ENCODE results near the gene CDC42BPG.
"Not testable (repeated sequence)": the region's sequence is repeated elsewhere in the genome, so short reads cannot be mapped to it uniquely, and the experiment has no call there.

CDC42BPG gene

DNA sequence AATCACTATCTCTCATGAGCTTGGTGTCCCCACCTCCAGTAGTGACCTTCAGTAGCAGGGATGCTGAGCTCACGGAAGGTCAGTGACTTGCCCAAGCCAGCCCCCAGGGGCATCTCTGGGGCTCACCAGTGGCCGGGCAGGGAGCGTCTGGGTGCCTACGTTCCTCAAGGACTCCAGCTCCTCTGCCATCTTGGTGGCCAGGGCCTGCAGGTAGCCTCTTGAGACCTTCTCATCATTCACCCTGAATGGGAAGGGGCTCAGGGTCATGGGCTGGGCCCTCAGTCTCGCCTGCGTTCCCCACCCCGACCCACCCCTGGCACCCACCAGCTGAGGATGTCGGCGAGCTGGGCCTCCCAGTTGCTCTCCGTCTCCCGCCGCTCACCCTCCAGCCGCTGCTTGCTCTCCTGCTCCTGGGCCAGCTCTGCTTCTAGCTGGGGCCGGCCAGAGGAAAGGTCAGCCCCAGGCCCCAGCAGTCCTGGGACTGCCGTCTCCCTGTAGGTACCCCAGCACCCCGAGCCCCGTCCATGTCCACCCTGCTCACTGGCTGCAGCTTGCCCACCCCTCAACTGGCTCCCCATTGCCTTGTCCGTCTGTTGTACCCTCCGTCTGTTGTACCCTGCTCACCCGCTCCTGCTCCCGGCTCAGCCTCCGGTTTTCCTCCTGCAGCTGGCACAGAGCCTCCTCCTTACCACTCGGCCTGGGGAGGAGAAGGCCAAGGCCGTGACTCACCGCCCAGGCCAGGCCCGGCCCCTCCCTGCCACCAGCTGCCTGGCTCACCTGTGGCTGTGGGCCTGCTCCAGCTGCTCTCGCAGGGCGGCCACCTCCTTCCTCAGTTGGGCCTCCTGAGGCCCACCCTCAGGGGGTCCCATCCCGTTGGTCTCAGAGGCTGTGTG is 9.5 kb downstream of the CDC42BPG start:
- no peak for DNase-seq (ENCODE audit: low read depth, low spot score)

DNA sequence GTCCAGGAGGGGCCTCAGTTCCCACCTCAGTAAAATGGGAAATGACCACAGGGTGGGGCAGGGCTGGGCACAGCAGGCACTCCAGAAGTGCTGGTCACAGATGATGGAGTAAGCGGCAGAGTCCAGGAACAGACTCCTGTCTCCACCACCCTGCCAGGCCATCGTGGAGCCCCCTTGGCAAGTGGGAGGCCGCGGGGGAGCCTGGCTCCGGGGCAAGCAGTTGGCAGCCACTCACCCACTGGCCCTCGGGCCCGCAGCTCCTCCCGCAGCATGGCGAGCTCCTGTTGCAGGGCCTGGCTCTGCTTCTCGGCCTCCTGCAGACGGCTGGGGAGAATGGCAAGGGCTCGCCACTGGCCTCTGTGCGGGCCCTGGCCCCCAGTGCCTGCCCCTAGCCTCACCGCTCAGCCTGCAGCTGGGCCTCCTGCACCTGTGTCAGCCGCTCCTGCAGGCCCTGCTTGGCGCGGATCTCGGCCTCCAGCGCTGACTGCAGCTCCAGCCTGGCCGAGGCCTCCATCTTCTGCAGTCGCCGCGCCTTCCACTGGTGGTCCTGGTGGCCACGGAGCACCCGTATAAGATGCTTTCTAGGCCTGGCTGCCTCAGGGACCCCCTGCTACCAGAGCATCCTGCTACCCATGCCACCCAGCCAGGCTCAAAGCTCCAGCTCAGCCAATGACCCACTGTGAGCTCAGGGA is 10.3 kb downstream of the CDC42BPG start:
- DNase-seq (ENCODE audit: low read depth, low spot score), result no peak

DNA sequence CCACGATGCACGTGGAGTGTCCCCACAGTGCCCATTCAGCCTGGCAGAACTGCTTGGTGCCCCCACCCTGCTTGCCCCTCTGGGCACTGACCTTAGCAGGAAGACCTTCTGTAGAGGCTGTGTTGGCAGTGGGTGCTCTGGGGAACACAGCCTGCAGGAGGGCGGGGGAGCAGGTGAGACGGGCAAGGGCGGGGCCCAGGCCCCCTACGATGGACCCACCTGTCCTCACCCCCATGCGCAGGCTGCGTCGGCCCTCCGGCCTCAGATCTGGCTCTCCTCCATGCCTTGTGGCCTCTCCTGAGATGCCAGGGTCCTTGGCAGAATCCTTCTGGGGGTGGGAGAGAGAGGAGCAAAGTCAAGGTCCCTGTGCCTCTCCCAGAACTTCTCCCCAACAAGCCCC is 10.9 kb downstream of the CDC42BPG start:
- no peak for DNase-seq (ENCODE audit: low read depth, low spot score)

- DNase-seq (ENCODE audit: low read depth, low spot score), result no peak
Observed at GRCh38 chr11:64833198-64833502, 11.3 kb downstream of the CDC42BPG start.

DNA sequence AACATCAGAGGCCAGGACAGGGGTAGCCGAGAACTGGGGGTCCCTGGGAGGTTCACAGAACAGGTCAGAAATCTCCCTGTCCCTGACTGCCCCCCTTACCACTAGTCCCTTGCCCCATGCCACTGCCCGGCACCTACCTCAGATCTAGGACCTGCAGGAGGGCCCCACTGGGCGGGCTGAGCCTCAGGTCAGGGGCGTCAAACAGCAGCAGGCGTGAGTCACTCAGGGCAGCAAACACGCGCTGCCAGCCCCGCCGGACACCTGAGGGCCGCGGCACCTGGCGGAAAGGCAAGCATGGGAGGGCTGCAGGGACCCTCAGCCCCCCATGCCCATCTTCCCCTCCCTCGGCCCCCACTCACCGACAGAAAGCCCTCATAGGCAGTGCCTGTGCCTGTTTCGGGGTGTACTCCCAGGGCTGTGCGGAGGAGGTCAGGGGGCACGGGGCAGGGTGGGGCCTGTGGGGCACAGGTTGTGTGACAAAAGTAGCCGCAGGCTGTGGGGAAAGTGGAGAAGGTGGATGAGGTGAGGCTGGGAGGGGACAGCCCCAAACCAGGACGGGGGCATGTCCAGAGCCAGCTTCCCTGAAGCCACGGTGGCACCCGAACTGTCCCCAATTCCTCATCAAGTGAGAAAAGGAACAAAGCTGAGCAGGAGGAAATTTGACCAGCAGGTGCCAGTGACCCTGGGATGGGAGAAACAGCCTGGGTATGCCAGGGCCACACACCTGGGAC is 11.8 kb downstream of the CDC42BPG start:
- no peak for DNase-seq (ENCODE audit: low read depth, low spot score)

DNA sequence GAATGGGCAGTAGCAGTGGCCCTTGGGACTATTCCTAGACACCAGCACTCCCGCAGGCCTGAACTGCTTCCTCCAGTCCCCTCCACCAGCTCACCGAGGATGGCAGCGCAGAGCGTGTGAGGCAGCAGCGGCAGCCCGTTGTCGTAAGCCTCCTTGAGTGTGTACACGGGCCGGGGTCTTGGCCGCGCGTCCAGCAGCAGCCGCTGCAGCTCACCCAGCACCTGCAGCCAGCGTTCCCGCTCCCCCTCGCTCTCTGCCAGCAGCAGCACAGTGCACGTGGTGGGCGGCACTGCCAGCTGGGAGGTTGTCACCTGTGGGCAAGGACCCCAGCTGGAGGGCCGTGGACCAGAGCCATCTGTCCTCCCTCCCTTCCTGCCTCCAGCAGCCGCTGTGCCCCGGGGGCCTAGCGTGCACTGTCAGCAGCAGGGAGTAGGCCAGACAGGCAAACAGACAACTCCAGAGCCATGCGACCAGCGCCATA is 13.0 kb downstream of the CDC42BPG start:
- no peak for DNase-seq (ENCODE audit: low read depth, low spot score)

DNA sequence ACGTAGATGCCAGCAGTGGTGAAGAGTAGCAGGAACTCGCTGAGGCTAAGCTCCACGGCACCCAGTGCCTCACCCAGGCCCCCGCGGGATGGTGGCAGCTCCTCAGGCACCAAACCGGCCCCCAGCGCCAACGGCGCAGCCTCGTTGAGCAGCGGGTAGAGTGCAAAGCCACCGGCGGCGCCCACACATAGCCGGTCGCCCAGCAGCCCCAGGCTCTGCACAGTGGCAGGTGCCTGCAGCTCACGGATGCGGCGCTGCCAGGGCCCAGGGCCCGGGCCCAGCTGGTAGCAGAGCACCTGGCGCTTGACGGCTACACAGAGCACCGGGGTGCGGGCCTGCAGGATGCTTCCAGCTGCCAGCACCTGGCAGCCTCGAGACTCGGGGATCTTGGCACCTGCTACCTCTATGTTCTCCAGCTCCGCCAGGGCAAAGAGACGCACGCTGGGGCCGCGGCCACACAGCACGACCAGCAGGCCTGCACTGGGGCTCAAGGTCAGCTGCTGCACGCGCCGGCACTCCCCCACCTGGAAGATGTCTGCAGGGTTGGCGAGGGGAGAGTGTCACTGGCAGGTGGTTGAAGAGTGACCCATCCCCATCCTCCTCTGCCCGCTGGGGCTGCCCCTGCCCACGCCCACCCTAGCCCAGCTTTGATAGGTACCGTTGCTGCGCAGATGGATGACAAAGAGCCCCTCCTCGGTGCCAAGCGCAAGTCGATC is 14.8 kb downstream of the CDC42BPG start:
- DNase-seq (ENCODE audit: low read depth, low spot score), result no peak

DNA sequence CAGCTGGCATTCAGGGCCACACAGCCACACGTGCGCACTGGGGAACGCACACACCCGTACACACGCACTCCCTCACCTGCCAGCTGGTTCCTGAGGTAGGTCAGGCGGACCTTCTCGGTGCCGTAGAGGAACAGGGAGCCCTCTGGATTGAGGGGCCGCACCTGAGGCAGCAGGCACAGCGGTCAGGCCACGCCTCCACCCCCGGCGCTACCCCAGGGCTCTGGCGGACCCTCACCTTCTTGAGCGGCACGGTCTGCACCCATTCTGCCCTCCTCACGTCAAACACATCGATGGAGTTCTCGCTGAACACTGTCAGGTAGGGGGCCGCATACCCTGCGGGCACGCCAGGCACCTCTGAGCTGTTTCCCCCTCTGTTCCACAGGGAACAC is 17.0 kb downstream of the CDC42BPG start:
- DNase-seq (ENCODE audit: low read depth, low spot score), result no peak

DNA sequence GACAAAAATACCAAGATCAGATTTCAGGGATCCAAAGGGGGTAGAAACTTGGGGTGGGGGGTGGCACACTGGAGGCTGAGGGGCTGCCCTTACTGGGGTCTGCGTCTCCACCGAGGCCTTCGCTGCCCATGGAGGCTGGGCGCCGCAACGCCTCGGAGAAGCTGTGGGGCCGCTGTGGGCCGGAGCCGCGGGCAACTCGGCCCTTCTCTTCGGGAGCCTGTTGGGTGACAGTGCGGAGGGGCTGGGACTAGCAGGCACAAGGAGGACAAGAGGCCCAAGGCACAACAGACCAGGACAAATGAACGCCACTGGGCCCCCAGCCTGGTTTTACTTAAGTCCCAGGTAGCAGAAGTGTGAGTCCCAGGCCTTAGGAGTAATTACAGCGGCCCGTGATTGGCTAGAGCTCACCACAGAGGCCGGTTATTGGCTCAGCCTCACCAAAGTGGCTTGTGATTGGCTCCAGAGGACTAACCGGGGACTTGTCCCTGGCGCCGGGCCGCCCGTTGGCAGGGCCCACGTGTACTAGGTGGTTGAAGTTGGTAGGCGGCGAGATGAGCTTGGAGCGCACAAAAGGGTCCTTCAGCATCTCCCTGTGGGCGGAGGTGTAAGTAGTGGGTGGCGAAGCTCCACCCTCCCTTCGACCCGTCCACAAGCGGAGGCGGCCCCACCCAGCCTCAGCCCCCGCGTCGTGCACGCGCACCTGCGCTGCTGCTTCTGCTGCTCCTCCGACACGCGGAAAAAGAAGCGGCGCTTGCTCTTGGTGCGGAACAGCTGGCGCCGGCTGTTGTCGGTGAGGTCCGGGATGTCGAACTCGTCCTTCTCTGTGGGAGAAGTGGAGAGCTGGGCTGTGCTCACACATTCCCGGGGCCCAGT is 17.6 kb downstream of the CDC42BPG start:
- peak; percentile 24 for DNase-seq (ENCODE audit: low read depth, low spot score)

GRCh38 chr11:64826062-64826461 is 18.4 kb downstream of the CDC42BPG start:
- no peak for DNase-seq (ENCODE audit: low read depth, low spot score)

DNA sequence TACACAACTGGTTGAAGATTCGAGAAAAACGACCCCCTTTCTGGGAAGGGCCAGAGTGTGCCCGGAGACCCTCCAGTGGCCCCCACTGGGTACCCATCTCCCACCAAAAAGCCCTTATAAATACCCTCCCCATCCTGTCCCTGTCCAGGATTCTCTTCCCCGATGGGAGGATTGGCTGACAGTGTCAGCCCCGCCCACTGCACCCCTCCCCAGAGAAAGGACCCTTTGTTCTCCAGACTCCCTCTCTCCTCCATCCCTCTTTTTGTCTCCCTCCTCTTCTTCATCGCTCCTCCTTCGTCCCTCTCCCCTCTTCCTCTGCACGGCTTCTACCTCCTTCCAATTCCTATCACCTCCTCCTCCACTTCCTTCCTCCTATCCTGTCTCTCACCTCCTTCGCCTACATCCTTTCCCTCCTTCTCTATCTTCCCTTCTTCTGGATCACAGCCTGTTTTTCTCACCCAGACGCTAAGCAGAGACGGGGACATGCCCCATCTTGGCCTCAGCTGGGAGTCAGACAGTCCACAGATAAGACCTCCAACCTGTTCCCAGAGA is 20.8 kb downstream of the CDC42BPG start:
- no peak for DNase-seq (ENCODE audit: low read depth, low spot score)

DNA sequence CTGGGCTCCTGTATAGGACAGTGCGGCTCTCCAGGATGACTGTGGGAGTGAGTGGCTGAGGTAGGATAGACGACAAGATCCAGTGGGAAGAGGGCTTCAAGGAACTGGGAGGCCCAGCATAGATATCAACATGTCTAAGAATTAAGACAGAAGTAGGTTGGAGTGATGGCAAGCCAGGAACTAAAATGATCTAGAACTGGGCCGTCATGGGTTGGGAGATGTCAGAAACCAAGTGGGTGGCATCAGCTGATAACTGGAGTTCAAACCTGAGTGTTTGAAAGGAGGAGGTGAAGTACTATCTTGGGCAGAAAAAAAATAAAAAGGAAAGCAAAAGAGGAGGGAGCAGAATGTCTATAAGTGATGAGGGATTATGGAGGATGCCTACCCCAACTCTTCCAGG is 27.0 kb downstream of the CDC42BPG start:
- DNase-seq (ENCODE audit: low read depth, low spot score), result no peak

- DNase-seq (ENCODE audit: low read depth, low spot score), result not testable (repeated sequence)
Observed at GRCh38 chr11:64815433-64815832, 29.0 kb downstream of the CDC42BPG start.

DNA sequence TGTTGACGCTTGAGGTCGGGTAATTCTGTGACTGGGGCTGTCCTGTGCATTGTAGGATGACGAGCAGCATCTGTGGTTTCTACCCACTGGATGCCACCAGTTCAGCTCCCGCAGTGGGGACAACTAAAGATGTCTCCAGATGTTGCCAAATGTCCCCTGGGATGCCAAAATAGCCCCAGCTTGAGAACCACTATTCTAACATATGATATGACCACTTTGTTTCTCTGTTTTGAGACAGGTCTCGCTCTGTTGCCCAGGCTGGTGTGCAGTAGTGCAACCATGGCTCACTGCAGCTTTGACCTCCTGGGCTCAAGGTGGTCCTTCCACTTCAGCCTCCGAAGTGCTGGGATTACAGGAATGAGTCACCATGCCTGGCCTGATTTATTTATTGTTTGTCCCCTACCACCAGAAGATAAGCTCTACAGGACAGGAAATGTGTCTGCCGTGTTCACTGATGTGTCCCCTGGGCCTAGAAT is 29.7 kb downstream of the CDC42BPG start:
- DNase-seq (ENCODE audit: low read depth, low spot score), result no peak

DNA sequence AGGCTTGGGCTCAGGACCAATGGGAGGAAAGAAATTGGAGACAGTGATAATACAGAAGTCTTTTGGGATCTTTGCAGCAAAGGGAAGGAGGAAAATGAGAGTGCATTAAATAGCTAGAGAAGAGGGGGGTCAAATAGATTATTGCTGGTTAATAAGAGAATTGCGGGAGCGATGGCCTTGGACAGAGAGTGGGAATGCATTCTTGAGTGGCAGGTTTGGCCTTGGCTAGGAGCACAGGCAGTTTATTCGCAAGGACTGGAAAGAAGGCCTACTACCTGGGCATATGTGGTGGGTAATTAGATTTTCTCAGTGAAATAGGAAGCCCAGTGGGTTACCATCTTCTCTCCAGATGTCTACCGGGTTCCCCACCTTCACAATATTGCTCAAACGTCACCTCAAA is 30.6 kb downstream of the CDC42BPG start:
- no peak for DNase-seq (ENCODE audit: low read depth, low spot score)

GRCh38 chr11:64810891-64811272 is 33.6 kb downstream of the CDC42BPG start:
- no peak for DNase-seq (ENCODE audit: low read depth, low spot score)

GRCh38 chr11:64810271-64810890 is 34.1 kb downstream of the CDC42BPG start, which contains the start of gene MEN1:
Gene MEN1 (minus strand): TSS chr11:64810551. CDS start chr11:64810109, 442 bp downstream.
- peak; percentile 99 for DNase-seq (ENCODE audit: low read depth, low spot score)

DNA sequence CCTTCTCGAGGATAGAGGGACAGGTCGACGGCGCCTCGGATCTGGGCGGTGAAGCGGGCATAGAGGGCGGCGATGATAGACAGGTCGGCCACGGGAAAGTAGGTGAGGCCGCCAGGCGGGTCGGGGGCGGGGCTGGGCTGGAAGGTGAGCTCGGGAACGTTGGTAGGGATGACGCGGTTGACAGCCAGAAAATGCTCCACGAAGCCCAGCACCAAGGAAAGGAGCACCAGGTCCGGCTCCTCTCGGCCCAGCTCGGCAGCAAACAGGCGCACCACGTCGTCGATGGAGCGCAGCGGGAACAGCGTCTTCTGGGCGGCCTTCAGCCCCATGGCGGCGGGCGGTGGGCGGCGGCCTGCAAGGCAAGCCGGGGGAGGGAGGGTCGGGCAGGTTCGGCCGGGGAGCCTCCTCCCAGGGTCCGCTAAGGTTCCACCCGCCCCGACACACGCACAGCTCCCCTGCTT is 34.6 kb downstream of the CDC42BPG start:
- DNase-seq (ENCODE audit: low read depth, low spot score), result peak; percentile 67

DNA sequence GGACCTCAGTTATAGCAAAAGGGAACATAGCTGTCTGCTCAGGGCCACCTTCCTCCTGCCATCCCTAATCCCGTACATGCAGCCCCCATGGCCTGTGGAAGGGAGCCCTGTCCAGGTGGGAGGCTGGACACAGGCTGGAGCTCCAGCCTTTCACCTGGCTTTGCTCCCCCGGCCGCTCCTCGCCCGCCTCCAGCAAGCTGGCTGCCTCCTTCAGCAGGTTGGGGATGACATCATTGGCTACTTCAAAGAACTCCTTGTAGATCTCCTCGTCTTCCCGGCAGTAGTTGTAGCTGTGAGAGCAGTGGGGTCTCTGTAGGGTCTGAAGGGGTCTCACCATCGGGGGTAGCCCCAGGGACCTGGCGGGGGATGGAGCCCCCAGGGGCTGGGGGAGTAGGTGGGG is 39.0 kb downstream of the CDC42BPG start:
- no peak for DNase-seq (ENCODE audit: low read depth, low spot score)
